ENCODE data around the gene IMMP2L.

The IMMP2L gene

DNA sequence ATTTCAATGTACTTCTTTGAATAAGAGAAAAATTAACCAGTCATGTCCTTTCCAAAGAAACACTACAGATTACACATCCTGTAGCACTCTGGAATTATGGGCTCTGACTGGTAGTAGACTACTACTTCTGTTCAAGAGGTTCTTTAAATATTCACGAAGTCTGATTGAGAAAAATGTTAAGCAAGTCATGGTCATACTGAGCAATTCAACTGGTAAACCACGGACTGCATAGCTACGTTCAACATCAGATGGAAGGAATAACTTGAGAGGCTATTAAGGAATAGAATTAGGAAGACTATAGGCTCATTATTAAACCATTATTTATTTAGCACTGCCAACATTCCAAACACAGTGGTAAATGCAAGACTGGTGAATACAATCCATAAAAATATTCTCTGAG lies 160.8 kb downstream of the IMMP2L start:
- DNase-seq (ENCODE audit: low read depth in 2 of 3, low spot score in 2 of 3): no peak

DNA sequence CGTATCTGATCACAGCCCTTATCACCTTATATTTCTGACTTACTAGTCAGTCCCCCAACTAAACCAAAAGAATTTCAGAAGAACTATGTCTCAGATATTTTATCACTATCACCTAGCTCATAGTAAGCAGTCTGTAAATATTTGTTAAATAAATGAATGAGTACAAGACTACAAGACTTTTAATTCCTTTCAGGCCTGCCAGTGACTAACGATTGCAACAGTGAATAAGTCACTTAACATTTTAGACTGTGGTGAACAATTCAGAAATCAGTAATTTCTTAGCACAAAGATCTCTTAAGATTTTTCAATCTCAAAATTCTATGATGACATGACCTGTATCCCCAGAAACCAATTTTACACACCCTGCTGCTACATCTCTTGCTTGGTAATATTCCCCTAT lies 162.2 kb downstream of the IMMP2L start:
- no peak for DNase-seq (ENCODE audit: low read depth in 2 of 3, low spot score in 2 of 3)

DNA sequence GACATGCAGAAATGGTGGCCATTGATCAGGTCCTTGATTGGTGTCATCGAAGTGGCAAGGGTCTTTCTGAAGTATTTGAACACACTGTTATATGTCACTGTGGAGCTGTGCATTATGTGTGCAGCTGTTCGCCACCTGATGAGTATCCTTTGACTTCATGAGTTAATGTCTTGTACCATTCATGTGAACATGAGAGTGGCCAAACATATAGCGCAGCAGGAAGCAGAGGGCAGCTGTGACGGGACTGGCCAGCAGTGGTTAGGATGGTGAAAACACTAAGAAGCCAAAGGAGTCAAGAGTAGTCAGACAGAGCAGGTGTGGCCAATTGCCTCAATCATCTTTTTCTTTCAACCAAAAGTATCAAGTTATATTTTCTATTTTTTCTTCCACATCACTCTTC lies 167.4 kb downstream of the IMMP2L start:
- no peak for DNase-seq (ENCODE audit: low read depth in 2 of 3, low spot score in 2 of 3)

DNA sequence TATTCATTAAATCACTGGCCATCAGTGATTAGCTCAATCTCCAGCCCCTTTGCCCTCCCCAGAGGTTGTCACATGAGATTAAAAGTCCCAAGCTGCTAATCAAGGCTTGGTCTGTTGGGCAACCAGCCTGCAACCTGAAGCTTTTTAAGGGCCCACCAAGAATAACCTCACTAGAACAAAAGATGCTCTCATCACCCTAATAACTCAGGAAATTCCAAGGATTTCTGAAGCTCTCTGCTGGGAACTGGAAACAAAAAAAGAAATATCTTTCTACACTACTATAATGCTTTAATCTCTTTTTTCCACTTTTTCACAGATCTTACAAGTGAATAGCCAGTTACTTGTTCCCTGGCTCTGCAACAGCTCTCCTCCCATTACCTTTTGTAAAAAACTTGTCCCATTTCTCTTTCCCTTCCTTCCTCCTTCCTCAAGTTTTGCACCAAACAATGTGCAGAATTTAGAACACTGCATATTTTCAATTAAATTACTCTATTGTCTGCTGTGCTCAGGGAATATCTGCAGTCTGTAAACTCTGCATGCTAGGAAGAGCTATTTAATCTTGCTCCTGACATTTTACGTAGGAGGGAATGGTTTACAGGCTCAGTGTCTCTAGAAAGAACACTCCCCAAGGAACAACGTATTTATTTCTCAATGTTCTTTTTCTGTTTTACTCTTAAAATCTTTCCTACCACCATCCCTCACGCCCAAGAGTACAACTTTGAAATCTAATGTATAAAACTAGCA lies 169.1 kb downstream of the IMMP2L start:
- no peak for DNase-seq (ENCODE audit: low read depth in 2 of 3, low spot score in 2 of 3)

GRCh38 chr7:111392294-111392693 lies 170.0 kb downstream of the IMMP2L start:
- no peak for DNase-seq (ENCODE audit: low read depth in 2 of 3, low spot score in 2 of 3)

DNA sequence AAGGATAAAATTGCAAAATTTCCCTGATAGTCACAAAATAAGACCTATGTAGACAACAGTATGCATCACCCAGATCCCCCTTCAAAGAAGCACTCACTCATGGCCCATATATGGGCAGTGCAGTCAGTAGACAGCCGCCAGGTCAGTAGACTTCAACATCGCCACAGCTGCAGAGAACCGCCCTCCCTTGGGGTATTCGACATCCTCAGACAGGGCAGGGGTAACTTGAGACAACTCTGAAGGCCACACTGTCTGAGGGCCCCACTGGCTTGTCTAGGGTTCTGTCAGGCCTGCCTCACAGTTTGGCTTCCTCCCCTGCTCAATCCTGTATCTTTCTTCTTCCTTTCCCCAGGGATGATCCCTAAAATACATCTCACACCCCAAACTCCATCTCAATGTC lies 172.3 kb downstream of the IMMP2L start:
- no peak for DNase-seq (ENCODE audit: low read depth in 2 of 3, low spot score in 2 of 3)

GRCh38 chr7:111388912-111389311 lies 173.4 kb downstream of the IMMP2L start:
- DNase-seq (ENCODE audit: low read depth in 2 of 3, low spot score in 2 of 3): no peak

DNA sequence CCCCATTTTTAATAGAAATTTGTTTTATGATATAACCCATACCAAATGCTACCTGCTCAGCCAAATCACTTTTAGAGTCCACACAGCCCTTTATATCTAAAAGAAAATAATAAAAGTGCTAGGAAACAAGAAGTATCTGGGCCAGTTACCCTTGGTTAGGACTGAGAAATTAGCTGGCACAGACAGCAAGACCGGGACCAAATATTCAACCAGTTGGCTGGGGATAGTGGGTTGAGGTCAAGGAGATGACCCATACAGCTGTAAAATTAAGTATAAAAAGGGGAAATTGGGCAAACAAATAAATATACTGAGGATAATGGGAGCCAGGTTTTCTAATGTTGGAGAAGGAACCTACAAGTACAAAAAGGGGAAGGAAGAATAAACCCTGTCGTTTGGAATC lies 174.3 kb downstream of the IMMP2L start:
- no peak for DNase-seq (ENCODE audit: low read depth in 2 of 3, low spot score in 2 of 3)

- DNase-seq (ENCODE audit: low read depth in 2 of 3, low spot score in 2 of 3): no peak
Observed at GRCh38 chr7:111384065-111384891, 178.0 kb downstream of the IMMP2L start.

DNA sequence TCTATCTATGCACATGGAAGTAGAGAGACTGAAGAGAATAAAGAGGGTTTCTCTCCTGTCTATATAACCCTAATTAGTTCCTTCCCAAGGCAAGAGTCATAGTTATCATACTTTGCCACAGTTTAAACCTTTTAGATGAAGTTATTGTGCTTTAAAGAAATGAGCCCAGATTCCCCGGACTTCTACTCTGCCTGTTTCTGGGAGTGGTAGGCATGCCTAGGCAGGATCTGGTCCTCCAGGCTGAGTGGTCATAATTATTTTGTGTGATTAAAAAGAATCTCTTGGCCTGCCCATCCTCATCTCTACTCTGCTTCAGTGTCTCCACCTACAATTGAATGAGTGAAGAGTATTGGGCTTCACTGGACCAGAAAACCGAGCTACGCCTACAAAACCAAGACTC lies 179.2 kb downstream of the IMMP2L start:
- no peak for DNase-seq (ENCODE audit: low read depth in 2 of 3, low spot score in 2 of 3)

GRCh38 chr7:111381590-111381989 lies 180.7 kb downstream of the IMMP2L start:
- no peak for DNase-seq (ENCODE audit: low read depth in 2 of 3, low spot score in 2 of 3)

DNA sequence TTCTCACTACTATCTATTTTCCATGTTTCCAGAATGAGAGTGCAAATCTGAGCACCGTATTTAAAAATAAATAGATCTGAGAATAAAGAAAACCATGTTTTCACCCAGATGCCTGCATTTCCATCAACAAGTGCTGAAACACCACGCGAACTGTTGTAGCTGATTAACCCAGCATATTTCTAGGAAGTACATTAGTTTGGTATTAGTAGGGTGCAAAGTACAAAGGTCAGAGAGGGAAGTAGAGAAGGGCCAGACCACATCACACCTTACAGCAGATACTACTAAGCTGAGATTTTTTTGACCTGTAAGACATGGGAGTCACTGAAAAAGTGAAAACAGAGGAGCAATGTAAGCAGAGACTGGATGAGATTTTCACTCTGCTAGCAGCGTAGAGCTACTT lies 181.3 kb downstream of the IMMP2L start:
- no peak for DNase-seq (ENCODE audit: low read depth in 2 of 3, low spot score in 2 of 3)

- DNase-seq (ENCODE audit: low read depth in 2 of 3, low spot score in 2 of 3): no peak
Observed at GRCh38 chr7:111374027-111374426, 188.3 kb downstream of the IMMP2L start.

DNA sequence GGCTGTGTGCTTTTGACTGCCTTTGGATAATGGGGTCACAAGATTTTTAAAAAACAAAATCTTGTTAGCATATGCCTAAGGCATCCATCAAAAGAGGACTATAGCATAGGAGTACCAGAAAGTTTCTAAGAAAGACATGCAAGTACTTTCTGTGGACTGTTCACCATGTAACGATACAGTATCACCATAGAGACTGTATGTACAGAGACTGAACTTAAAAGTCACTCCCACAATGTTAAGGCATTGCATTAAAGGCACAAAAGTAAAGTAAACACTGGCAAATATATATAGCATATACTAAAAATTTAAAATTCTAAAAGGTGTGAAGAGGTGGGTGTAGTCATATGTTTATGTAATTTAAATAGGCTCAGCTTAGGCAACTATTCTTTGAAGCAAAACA lies 190.9 kb downstream of the IMMP2L start:
- DNase-seq (ENCODE audit: low read depth in 2 of 3, low spot score in 2 of 3): no peak

- no peak for DNase-seq (ENCODE audit: low read depth in 2 of 3, low spot score in 2 of 3)
Observed at GRCh38 chr7:111370002-111370401, 192.3 kb downstream of the IMMP2L start.

- no peak for DNase-seq (ENCODE audit: low read depth in 2 of 3, low spot score in 2 of 3)
Observed at GRCh38 chr7:111368381-111369065, 193.8 kb downstream of the IMMP2L start.

GRCh38 chr7:111364413-111364812 lies 197.9 kb downstream of the IMMP2L start:
- DNase-seq (ENCODE audit: low read depth in 2 of 3, low spot score in 2 of 3): no peak

DNA sequence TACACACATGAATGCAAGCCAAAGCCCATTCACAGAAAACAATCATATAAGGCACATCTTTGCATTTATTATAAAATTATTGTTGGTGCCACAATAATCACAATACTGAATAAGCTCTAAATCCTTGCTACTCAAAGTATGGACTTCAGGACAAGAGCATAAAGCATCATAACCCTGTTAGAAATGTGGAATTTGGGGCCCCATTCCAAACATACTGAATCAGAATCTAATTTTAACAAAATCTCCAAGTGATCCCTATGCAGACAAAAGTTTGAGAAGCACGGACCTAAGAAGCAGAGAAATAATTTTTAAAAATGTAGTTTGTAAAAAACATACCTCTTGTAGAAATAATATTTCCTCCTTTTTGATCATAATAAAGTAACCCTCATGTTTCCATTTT lies 199.2 kb downstream of the IMMP2L start:
- no peak for DNase-seq (ENCODE audit: low read depth in 2 of 3, low spot score in 2 of 3)

- DNase-seq (ENCODE audit: low read depth in 2 of 3, low spot score in 2 of 3): no peak
Observed at GRCh38 chr7:111362506-111363054, 199.7 kb downstream of the IMMP2L start.

GRCh38 chr7:111358915-111359314 lies 203.4 kb downstream of the IMMP2L start:
- no peak for DNase-seq (ENCODE audit: low read depth in 2 of 3, low spot score in 2 of 3)

DNA sequence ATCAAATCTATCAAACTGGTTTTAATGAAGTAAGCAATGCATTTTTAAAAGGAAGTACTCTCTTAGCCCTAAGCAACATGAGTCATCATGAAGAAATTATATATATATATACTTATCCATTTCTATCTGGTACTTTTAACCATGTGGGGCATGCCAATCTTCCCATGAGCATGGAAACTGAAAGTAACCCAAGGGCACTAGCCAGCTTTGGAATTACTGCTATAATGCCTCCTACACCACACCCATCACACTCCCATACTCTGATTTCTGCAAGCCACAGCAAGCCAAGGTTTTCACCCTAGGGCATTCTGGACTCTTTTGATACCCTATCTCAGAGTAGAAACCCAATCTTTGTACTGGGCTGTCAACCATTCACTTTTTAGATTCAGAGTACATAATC lies 204.6 kb downstream of the IMMP2L start:
- no peak for DNase-seq (ENCODE audit: low read depth in 2 of 3, low spot score in 2 of 3)

DNA sequence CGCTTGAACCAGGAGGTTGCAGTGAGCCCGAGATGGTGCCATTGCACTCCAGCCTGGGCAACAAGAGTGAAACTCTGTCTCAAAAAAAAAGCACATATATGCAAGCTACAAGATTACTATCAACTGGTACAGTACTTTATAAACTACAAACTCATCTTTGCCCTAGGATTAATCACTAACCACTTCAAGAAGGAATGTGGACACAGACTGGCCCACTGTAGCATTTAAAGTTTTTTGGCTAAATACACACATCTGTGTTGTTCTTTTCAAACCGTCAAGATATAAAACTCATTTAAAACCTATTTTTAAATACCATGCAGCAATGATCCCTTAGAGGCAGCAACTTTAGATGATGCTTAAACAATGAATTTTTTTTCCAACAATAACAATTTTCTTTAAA lies 205.4 kb downstream of the IMMP2L start:
- no peak for DNase-seq (ENCODE audit: low read depth in 2 of 3, low spot score in 2 of 3)

Data from activated CD8-positive, alpha-beta memory T cell treated with anti-CD3 and anti-CD28 coated beads for 48 hours (primary cell).